GM18868 (cell line): ENCODE results near the gene NPIPA3.
"Not testable (repeated sequence)": the region's sequence is repeated elsewhere in the genome, so short reads cannot be mapped to it uniquely, and the experiment has no call there.

Experiments used
- ATAC-seq: cut with Tn5 transposase; IDR thresholded peaks from one replicate; pipeline ENCODE4 v1.9.1; 2021; ENCODE audit warnings: mild to moderate bottlenecking, moderate library complexity; ENCODE audit not compliant: unreplicated experiment

The NPIPA3 gene

DNA sequence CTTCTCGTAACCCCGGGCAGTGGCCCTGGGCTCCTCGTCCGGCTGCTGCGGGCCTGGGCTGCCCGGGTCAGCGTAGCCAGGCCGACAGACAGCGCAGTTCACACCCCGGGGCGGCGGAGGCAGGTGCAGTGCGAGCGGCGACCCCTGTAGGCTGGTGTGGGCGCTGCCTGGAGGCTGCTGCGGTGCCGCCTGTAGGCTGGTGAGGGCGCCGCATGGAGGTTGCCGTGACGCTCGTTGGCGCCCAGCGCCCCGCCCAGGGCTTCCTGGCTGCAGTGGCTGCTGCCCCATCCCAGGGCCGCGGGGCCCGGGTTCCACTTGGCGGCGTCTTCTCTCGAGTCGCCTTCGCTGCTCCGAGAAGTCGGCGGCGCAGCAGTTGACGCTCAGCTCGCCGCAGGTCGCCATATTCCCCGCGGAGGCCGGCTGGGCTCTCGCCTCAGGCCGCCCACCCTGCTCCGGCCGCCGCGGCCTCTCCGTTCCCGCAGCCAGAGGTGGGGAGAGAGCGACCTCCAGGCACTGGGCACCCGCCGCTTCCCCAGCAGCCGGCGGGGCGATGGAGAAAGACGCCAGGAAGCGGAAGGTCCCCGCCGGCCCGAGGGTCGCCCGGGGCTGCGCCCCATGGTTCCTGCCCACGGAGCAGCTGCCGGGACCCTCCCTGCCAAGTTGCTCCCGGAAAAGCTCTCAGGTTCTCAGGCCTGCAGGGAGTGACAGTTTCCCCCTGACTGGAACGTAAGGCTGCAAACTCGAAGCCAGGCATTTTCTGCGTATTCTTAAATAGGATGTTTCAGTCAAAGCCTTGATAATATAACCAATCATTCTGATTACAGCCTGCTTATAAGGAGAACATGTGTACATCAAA is at the start of gene NPIPA3:
Gene NPIPA3, plus strand, starts transcription at position 256 of the 856 bp plus-strand sequence. CDS start 5,533 bp downstream, outside the sequence.
- peak; percentile 99 for ATAC-seq

DNA sequence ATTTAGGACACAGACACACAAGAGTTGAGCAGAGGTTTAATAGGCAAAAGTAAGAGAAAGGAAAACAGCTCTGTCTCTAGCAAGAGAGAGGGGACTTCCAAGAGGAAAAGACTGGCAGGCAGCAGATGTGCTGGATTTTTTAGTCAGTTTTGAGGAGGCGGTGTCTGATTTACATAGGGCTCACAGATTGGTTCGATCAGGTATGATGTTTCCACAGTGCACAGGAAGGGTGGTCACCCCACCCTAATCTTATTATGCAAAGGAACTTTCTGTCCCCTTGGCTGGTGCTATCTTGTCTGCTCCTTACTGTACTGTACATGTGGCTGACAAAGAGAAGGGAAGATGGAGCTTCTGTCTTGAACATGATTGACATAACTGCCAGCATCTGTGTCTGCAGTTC is 45.1 kb upstream of the NPIPA3 start:
- peak; percentile 52 for ATAC-seq

DNA sequence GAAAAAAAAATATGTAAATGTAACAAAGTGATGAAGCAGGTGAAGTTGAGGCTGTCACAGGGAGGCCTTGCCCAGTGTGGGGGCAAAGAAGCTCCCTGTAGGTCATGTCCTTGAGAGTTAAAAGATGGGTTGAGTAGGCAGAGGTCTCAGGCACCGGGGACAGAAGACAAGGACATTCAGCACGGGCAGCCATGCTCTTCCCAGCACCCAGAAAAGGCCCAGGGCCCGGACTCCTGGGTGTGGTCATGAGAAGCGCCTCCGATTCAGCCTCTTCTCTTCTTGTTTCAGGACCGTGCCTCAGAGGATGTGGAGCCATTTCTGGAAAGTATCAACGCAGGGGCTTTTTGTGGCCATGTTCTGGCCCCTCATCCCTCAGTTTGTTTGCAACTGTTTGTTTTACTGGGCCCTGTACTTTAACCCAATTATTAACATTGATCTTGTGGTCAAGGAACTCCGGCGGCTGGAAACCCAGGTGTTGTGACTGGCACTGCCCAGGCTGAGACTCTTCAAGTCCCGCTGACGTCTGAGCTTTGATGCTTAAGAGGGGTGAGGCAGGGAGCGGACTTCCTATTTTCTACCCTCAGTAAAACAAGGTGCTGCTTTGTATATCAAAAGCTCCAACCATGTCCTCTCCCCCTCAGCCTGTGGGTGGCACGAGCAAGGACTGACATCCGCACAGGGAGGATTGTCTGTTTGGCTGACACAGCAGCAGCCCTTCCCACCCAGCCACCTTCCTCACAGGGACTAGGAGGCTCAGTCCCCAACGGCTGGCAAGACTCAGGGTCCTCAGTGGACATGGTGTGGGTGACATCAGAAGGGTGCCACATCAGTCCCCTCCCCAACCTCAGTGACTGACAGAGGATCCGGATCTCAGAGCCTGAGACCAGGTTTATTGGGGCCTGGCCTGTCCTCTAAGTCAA is 35.6 kb upstream of the NPIPA3 start:
- ATAC-seq = no peak

DNA sequence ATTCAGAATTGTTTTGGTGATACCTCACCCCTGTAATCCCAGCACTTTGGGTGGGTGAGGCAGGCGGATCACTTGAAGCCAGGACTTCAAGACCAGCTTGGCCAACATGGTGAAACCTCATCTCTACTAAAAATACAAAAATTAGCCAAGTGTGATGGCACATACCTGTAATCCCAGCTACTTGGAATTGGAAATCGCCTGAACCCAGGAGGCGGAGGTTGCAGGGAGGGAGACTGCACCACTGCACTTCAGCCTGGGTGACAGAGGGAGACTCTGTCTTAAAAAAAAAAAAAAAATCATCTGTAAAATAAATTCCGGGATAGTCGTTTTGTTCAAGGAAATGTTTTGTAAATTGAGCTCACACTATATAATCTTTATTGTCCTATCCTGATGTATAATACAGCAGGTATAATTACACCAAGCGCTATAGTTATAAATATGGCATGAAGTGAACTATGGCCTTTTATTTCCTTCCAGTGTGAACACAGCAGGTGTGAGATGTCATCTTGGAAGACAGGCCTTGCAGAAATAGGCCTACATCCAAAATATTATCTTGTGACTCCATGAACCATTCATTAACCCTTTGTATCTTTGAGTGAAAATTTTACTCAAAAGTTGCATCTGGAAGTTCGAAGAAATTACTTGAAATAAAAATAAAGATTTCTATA is 34.5 kb upstream of the NPIPA3 start:
- ATAC-seq = no peak

DNA sequence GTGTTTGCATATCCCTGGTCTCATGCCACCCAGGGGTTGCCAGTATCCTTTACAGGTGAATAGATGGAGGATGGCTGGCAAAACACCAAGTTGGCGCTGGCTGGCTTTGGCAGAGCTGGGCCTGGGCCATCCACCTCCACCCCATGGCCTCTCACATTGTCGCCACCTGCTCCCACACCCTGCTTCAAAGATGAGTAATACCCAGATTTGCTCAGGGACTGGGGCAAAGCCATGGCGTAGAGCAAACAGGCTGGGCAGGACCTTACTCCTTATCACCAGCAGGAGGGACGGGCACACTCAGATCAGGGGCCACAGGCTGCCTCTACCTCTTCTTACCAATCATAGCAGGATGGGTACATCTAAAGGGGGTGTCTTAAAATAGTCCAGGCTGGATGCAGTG is 33.4 kb upstream of the NPIPA3 start:
- no peak for ATAC-seq

DNA sequence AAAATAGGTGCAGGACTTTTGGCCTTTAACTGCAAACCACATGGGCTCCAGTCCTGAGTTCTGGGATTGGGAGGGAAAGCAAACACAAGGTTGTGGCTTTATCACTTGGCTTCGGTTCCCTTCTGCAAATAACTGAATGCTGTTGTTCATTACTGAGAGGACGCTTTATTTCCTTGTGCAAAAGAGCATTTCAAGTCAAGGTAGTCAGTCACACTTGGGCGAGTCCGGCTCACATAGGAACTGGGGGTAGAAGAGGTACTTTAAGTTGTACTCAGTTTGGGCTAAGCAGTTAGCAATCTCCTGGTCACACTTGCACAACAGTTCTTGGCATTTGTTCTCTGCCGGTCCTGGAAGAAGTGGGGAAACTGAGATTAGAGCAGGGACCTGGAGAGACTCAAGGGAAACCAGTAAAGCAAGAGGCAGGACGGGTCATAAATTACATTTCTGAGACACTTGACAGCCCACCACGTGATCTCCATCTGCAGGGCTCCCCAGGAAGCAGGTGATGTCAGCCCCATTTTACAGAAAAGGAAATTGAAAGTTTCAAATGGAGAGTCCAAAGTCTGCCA is 30.7 kb upstream of the NPIPA3 start:
- peak; percentile 72 for ATAC-seq

DNA sequence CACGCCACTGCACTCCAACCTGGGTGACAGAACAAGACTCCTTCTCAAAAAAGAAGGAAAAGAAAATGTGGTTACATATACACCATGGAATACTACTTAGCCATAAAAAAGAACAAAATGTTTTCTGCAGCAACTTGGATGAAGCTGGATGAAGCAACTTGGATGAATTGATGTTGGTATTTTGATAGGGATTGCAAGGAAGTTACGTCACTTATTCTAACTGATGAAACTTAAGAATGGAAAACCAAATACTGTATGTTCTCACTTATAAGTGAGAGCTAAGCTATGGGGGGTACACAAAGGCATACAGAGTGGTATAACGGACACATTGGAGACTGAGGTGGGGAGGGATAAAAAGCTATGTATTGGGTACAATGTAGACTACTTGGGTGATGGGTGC is 26.6 kb upstream of the NPIPA3 start:
- no peak for ATAC-seq

DNA sequence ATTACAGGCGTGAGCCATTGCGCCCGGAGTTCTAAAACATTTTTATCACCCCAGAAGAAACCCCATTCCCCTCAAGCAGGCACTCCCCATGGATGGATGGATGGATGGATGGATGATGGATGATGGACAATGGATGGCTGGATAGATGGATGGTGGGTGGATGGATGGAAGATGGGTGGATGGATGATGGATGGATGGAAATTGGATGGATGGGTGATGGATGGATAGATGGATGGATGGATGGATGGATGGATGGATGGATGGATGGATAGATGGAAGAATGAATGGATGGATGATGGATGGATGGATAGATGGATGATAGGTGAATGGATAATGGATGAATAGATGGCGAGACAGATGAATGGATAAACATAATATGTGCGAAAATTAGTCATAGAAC is 25.6 kb upstream of the NPIPA3 start:
- no peak for ATAC-seq

DNA sequence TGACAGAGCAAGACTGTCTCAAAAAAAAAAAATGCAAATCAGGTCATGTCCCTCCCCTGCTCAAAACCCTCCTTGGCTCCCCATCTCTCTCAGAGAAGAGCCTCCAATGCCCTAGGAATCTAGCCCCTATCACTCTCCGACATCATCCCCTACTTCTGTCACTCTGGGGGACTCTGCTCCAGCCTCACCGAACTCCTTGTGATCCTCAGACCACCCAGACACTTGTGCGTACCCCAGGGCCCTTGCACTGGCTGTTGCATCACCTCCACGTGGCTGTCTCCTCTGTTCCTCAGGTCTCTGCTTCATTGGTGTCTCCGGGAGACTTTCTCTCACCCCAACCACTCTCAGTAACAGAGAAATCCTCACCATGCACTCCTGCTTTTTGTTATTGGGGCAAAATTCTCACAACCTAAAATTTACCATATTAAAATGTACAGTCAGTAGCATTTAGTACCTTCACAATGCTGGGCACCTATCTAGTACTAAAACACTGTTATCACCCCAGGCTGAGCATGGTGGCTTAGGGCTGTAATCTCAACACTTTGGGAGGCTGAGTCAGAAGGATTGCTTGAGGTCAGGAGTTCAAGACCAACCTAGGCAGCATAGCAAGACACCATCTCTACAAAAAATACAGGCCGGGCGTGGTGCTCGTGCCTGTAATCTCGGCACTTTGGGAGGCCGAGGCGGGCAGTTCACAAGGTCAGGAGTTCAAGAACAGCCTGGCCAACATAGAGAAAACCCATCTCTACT is 24.3 kb upstream of the NPIPA3 start:
- ATAC-seq = no peak

DNA sequence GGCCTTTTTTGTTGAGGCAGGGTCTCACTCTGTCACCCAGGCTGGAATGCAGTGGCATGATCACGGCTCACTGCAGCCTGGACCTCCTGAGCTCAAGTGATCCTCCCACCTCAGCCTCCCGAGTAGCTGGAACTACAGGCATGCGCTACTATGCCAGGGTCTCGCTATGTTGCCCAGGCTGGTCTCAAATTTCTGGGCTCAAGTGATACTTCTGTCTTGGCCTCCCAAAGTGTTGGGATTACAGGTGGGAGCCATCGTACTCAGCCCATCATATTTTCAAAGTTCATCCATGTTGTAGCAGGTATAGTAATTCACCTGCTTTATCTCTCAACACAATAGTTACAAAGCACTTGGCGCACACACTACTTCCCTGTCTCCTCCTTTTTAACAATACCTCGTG is 22.8 kb upstream of the NPIPA3 start:
- ATAC-seq = not testable (repeated sequence)

DNA sequence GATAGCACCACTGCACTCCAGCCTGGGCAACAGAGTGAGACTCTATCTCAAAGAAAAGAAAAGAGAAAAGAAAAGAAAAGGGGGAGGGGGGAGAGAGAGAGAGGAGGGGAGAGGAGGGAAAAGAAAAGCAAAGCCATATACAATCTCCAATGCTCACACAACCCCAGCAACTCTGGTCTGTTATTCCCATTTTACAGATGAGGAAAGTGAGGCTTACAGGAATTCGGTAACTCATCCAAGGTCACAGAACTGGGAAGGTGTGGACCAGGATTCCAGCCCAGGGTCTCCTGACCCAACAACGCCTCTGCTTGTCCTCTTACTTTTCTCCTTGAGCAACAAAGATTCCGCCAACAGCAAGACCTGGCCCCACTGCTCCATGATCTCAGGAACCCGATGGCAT is 22.1 kb upstream of the NPIPA3 start:
- no peak for ATAC-seq

DNA sequence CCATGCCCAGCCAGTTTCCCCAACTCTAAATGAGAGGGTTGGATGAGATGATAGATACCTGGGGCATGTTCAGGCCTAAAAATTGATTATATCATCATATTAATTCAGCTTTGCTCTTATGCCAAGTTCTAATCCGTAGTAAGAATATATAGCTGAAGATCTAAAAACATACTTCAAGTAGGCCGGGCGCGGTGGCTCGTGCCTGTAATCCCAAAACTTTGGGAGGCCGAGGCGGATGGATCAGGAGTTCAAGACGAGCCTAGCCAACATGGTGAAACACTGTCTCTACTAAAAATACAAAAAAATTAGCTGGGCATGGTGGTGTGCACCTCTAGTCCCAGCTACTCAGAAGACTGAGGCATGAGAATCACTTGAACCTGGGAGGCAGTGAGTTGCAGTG is 21.1 kb upstream of the NPIPA3 start:
- no peak for ATAC-seq

DNA sequence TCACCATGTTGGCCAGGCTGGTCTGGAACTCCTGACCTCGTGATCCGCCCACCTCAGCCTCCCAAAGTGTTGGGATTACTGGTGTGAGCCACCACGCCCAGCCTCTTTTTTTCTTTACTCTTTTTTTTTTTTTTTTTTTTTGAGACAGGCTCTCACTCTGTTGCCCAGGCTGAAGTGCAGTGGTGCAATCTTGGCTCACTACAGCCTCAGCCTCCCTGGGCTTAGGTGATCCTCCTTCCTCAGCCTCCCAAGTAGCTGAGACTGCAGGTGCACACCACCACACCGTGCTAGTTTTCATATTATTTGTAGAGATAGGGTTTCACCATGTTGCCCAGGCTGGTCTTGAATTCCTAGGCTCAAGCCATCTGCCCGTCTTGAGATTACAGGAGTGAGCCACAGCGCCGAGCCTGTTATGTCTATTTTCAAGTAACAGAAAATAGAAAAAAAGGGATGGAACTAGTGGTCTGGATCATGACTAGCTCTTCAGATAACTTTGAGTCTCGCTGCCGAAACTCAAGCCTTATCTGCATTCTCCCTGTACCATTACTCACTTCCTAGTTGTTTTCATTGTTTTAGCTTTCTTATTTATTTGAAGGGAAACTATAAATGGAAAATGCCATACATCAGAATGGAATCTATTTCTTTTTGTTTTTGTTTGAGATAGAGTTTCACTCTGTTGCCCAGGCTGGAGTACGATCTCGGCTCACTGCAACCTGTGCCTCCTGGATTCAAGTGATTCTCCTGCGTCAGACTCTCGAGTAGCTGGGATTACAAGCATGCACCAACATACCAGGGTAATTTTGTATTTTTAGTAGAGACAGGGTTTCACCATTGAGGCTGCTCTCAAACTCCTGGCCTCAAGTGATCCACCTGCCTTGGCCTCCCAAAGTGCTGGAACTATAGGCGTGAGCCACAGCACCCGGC is 17.1 kb upstream of the NPIPA3 start:
- not testable (repeated sequence) for ATAC-seq

DNA sequence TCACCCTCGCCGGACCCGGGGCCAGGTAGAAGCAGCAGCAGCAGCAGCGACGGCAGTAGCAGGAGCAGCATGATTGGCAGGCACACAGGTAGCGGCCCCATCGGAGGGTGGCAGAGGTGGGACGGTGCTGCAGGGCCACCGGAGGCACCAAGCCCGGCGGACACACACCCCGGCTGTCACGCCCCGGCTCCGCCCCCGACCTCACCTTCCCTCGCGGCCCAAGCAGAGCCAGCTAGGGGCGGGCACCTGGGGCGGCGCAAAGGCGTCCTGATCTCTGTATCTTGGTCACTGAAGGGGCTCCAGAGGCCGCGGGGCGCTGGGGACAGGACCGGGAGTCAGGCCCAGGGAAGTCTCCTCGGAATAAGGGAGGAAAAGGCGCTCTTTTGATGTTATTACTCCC is 9.1 kb upstream of the NPIPA3 start, which contains the start of gene PLA2G10:
Gene PLA2G10, minus strand, starts transcription at position 180 of the 400 bp plus-strand sequence. Its CDS starts 79 bp downstream, at position 101.
- ATAC-seq = not testable (repeated sequence)

DNA sequence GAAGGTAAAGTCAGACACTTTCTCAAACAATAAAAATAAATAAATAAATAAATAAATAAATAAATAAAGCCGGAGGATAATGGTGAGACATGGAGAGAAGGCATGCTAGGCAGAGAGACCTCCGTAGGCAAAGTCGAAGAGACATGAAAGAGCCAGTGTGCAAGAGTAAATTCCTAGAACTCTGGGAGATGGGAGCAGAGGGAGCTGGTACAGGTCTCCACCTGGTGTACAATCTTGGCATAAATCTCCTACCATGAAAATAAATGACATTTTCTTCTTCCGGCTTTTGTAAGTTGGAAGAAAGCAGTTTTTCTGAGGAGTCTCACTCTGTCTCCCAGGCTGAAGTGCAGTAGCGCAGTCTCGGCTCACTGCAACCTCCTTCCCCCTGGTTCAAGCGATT is 1.4 kb upstream of the NPIPA3 start:
- ATAC-seq = not testable (repeated sequence)

DNA sequence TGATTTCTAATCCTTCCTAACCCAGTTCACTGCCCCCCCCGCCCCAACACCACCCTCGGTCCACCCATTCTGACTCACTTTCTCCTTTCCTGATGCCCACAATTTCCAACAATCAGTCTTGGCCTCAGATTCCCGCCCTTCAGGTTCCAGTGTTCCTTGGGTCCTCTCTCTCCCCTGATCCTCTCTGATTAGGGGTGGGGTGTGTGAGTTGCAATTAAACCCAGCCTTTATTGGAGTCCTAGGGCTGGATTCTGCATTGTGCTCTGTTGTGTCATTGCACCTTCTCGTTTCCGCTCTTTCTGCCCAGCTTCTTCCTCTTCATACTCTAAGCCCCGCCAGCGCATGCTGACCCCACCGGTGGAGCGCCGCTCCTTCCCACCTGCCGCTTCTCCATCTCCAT is 539 bp upstream of the NPIPA3 start:
- not testable (repeated sequence) for ATAC-seq

DNA sequence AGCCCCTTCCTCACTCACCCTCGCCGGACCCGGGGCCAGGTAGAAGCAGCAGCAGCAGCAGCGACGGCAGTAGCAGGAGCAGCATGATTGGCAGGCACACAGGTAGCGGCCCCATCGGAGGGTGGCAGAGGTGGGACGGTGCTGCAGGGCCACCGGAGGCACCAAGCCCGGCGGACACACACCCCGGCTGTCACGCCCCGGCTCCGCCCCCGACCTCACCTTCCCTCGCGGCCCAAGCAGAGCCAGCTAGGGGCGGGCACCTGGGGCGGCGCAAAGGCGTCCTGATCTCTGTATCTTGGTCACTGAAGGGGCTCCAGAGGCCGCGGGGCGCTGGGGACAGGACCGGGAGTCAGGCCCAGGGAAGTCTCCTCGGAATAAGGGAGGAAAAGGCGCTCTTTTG is 30.0 kb downstream of the NPIPA3 start:
- not testable (repeated sequence) for ATAC-seq

DNA sequence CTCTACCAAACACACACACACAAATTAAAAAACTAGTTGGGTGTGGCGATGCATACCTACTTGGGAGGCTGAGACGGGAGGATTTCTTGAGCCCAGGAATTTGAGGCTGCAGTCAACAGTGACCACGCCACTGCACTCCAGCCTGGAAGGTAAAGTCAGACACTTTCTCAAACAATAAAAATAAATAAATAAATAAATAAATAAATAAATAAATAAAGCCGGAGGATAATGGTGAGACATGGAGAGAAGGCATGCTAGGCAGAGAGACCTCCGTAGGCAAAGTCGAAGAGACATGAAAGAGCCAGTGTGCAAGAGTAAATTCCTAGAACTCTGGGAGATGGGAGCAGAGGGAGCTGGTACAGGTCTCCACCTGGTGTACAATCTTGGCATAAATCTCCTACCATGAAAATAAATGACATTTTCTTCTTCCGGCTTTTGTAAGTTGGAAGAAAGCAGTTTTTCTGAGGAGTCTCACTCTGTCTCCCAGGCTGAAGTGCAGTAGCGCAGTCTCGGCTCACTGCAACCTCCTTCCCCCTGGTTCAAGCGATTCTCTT is 37.7 kb downstream of the NPIPA3 start:
- ATAC-seq = not testable (repeated sequence)

DNA sequence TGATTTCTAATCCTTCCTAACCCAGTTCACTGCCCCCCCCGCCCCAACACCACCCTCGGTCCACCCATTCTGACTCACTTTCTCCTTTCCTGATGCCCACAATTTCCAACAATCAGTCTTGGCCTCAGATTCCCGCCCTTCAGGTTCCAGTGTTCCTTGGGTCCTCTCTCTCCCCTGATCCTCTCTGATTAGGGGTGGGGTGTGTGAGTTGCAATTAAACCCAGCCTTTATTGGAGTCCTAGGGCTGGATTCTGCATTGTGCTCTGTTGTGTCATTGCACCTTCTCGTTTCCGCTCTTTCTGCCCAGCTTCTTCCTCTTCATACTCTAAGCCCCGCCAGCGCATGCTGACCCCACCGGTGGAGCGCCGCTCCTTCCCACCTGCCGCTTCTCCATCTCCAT is 38.6 kb downstream of the NPIPA3 start:
- not testable (repeated sequence) for ATAC-seq
